Hair follicle dermal papilla cell (primary cell): ENCODE results near the gene TBXAS1. TPM values are rescaled to one million over a fixed set of nuclear protein-coding genes. Genes with fewer than 3 reads are reported as not detected.

Experiments
- total RNA-seq: library from RNA; depleted of rRNA; stranded (reverse); fragments of >200 nt; gene quantifications from 2 replicates; pipeline ENCODE4 v1.2.3, GENCODE V29; 2012

Gene TBXAS1
- total RNA-seq, result 0.12 and 0.32 TPM in 2 replicates

DNA sequence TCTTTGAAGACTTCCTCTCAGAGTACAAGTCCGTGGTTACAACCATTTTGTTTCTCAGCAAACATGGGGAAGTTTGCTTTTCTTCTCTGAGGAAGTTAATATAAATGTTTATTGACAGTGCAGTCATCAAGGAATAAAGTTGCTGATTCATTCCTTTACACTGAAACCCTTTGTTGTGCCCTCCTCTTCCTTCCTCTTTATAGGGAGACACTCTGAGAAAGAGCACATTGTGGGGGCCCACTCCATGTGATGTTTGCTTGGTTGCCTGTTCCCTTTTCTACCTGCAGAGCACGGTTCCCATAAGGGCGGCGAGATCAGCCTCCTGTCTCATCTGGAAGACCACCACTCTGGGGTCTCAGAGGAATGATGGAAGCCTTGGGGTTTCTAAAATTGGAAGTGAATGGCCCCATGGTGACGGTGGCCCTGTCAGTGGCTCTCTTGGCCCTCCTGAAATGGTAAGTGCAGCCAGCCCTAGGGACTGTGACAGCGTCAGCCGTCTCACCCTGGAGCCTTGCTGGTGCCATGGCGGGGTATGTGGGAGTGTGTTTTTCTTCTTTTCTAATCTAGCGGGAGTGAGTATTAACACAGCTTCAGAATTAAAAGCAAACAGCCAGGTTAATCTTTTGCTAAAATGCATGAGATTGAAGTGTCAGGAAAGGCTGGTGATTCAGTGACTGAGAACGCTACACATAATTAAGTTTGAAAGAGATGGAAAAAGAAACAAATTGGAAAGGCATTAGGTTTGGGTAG is at the start of gene TBXAS1:
Gene TBXAS1, plus strand, starts transcription at position 240 of the 750 bp plus-strand sequence. Its CDS starts 127 bp downstream, at position 367.

DNA sequence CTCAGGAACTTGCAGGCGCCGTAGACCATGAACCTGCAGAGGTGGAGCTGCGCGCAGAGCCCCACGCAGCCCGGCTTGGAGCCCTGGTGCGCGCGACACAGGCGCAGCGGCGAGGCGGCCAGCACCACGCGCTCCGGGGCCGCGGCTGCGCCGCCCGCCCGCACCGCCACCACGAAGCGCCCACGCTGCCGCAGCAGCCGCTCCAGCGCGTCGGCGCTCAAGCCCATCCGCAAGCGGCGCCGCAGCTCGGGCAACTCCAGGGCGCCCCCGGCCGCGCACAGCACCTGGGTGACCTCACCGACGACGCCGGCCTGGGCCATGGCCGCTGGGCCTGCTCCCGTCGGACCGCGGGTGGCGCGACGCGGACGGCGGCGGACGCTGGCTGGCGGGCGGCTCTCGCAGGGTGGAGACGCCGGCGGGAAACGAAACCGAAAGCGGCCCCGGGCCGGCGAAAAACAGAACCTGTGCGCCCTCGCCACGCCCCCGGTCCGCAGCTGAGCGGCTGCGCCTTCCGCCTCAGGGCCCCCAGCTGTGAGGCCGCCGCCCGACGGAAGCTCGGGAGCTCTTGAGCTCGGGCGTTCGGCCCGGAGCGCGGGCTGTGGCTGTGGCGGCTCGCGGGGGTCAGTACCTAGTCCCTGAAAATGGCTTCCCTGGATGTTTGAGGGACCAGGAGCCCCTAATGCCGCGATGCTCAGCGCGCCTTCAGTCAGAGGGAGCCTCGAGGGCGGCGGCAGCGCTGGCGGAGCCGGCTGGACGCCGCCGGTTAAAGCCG is 233.7 kb downstream of the TBXAS1 start, which contains the start of gene PARP12:
Gene PARP12, minus strand, starts transcription at position 424 of the 772 bp plus-strand sequence. Its CDS starts 104 bp downstream, at position 320.

Other genes starting within 250 kb of the TBXAS1 start
- gene HIPK2, start 51.3 kb upstream of the TBXAS1 start, total RNA-seq, result 15.7 TPM in 2 replicates
- gene PARP12, start 233.7 kb downstream of the TBXAS1 start, total RNA-seq, result 42.0 and 53.5 TPM in 2 replicates